HG03159 (cell line): ENCODE results near the gene NOS1AP.
"Not testable (repeated sequence)": the region's sequence is repeated elsewhere in the genome, so short reads cannot be mapped to it uniquely, and the experiment has no call there.

ENCODE experiments used
- ATAC-seq: cut with Tn5 transposase; IDR thresholded peaks from one replicate; pipeline ENCODE4 v1.9.1; 2021; ENCODE audit warnings: mild to moderate bottlenecking, moderate library complexity; ENCODE audit not compliant: unreplicated experiment

Gene NOS1AP

GRCh38 chr1:162161916-162162550 is 92.5 kb downstream of the NOS1AP start:
- no peak for ATAC-seq

GRCh38 chr1:162165528-162165927 is 96.0 kb downstream of the NOS1AP start:
- no peak for ATAC-seq

- ATAC-seq: no peak
Observed at GRCh38 chr1:162166917-162167615, 97.6 kb downstream of the NOS1AP start.

- no peak for ATAC-seq
Observed at GRCh38 chr1:162168261-162168660, 98.8 kb downstream of the NOS1AP start.

- ATAC-seq: no peak
Observed at GRCh38 chr1:162169031-162169790, 99.7 kb downstream of the NOS1AP start.

GRCh38 chr1:162171111-162171510 is 101.6 kb downstream of the NOS1AP start:
- no peak for ATAC-seq

GRCh38 chr1:162172311-162173102 is 103.0 kb downstream of the NOS1AP start:
- no peak for ATAC-seq

GRCh38 chr1:162173607-162174006 is 104.1 kb downstream of the NOS1AP start:
- ATAC-seq: not testable (repeated sequence)

- ATAC-seq: not testable (repeated sequence)
Observed at GRCh38 chr1:162174027-162174426, 104.5 kb downstream of the NOS1AP start.

GRCh38 chr1:162175379-162176081 is 106.0 kb downstream of the NOS1AP start:
- ATAC-seq: no peak

GRCh38 chr1:162177126-162177525 is 107.6 kb downstream of the NOS1AP start:
- ATAC-seq: no peak

- no peak for ATAC-seq
Observed at GRCh38 chr1:162178432-162178831, 108.9 kb downstream of the NOS1AP start.

- ATAC-seq: no peak
Observed at GRCh38 chr1:162179121-162179520, 109.6 kb downstream of the NOS1AP start.

GRCh38 chr1:162180813-162181212 is 111.3 kb downstream of the NOS1AP start:
- no peak for ATAC-seq

GRCh38 chr1:162182090-162182489 is 112.6 kb downstream of the NOS1AP start:
- ATAC-seq: no peak

GRCh38 chr1:162185314-162186025 is 116.0 kb downstream of the NOS1AP start:
- ATAC-seq: no peak

GRCh38 chr1:162186026-162186374 is 116.5 kb downstream of the NOS1AP start:
- ATAC-seq: no peak

GRCh38 chr1:162186406-162186805 is 116.9 kb downstream of the NOS1AP start:
- no peak for ATAC-seq

- ATAC-seq: no peak
Observed at GRCh38 chr1:162187687-162188276, 118.3 kb downstream of the NOS1AP start.

GRCh38 chr1:162189345-162189744 is 119.9 kb downstream of the NOS1AP start:
- ATAC-seq: no peak
